HL-60 (cell line): ENCODE measurements around the gene MECR.

ENCODE experiments used
- DNase-seq, 2 experiments: peaks; one replicate each; pipeline ENCODE4 v3.0.0-alpha.2; 2010 to 2020; ENCODE audit warnings: low read depth in 1 of 2, low spot score in 1 of 2
- H3K27ac ChIP-seq: fragments of 250-450 bp; sonication (Bioruptor Pico); replicated peaks from 2 replicates; pipeline ENCODE4 v1.5.1; 2020; ENCODE audit warnings: mild to moderate bottlenecking, moderate library complexity
- H3K27me3 ChIP-seq: fragments of 250-450 bp; sonication (Bioruptor Pico); 2 replicates; pipeline ENCODE4 v1.5.1; 2021; ENCODE audit warnings: mild to moderate bottlenecking, moderate library complexity; ENCODE audit not compliant: insufficient read depth, poor library complexity, severe bottlenecking
- H3K4me3 ChIP-seq: replicated peaks from 2 replicates; pipeline ENCODE4 v1.5.1; 2011; ENCODE audit warnings: mild to moderate bottlenecking, control low read depth, low read length; ENCODE audit not compliant: insufficient read depth
- GABPA ChIP-seq: IDR thresholded peaks from 2 replicates; pipeline ENCODE4 v1.6.1; 2012; ENCODE audit warnings: low read depth
- POLR2AphosphoS5 ChIP-seq: IDR thresholded peaks from 2 replicates; pipeline ENCODE4 v1.6.1; 2012; ENCODE audit warnings: low read depth
- SPI1 ChIP-seq: IDR thresholded peaks from 2 replicates; pipeline ENCODE4 v1.6.1; 2012; ENCODE audit warnings: low read depth, mild to moderate bottlenecking, borderline replicate concordance
- TF ChIP-seq, protein P1 (sequence below): IDR thresholded peaks from one replicate; pipeline ENCODE4 v1.5.1; 2011; ENCODE audit warnings: low read length, control low read depth, inconsistent platforms; ENCODE audit not compliant: insufficient read depth
- TF ChIP-seq, protein P2 (sequence below): IDR thresholded peaks from 2 replicates; pipeline ENCODE4 v1.6.1; 2012; ENCODE audit warnings: low read depth; ENCODE audit not compliant: insufficient replicate concordance

MECR gene

DNA sequence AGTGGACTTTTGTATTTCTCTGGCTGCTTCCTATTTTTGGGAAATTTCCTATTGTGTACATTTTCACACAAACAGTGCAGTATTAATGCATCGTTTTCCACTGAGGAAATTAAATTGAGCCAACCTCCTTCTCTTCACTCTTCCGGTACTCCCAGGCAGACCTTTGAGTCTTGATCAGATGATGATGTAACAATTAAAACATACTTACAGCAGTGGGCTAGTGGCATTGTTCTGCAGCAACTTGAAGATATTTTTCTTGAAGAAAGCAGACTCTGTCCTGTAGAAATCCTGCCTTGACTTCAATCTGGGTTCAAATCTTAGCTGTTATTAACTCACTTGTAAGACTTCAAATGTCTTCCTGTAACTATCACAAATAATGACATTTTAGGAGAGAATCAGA, 88.0 kb downstream of the MECR start:
- TF ChIP-seq, protein P1, sequence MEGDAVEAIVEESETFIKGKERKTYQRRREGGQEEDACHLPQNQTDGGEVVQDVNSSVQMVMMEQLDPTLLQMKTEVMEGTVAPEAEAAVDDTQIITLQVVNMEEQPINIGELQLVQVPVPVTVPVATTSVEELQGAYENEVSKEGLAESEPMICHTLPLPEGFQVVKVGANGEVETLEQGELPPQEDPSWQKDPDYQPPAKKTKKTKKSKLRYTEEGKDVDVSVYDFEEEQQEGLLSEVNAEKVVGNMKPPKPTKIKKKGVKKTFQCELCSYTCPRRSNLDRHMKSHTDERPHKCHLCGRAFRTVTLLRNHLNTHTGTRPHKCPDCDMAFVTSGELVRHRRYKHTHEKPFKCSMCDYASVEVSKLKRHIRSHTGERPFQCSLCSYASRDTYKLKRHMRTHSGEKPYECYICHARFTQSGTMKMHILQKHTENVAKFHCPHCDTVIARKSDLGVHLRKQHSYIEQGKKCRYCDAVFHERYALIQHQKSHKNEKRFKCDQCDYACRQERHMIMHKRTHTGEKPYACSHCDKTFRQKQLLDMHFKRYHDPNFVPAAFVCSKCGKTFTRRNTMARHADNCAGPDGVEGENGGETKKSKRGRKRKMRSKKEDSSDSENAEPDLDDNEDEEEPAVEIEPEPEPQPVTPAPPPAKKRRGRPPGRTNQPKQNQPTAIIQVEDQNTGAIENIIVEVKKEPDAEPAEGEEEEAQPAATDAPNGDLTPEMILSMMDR, result no peak
- no peak for TF ChIP-seq GABPA
- no peak for TF ChIP-seq POLR2AphosphoS5
- TF ChIP-seq SPI1, result no peak
- TF ChIP-seq, protein P2, sequence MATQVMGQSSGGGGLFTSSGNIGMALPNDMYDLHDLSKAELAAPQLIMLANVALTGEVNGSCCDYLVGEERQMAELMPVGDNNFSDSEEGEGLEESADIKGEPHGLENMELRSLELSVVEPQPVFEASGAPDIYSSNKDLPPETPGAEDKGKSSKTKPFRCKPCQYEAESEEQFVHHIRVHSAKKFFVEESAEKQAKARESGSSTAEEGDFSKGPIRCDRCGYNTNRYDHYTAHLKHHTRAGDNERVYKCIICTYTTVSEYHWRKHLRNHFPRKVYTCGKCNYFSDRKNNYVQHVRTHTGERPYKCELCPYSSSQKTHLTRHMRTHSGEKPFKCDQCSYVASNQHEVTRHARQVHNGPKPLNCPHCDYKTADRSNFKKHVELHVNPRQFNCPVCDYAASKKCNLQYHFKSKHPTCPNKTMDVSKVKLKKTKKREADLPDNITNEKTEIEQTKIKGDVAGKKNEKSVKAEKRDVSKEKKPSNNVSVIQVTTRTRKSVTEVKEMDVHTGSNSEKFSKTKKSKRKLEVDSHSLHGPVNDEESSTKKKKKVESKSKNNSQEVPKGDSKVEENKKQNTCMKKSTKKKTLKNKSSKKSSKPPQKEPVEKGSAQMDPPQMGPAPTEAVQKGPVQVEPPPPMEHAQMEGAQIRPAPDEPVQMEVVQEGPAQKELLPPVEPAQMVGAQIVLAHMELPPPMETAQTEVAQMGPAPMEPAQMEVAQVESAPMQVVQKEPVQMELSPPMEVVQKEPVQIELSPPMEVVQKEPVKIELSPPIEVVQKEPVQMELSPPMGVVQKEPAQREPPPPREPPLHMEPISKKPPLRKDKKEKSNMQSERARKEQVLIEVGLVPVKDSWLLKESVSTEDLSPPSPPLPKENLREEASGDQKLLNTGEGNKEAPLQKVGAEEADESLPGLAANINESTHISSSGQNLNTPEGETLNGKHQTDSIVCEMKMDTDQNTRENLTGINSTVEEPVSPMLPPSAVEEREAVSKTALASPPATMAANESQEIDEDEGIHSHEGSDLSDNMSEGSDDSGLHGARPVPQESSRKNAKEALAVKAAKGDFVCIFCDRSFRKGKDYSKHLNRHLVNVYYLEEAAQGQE, result no peak
- Histone ChIP-seq H3K27me3 (no peaks in the 10 kb centered on the region), H3K4me3 (no peak overlapping the region), H3K27ac (no peak overlapping the region)
- no peak for DNase-seq
